Measurements from ENCODE around the gene EXOSC2. TPM values are rescaled to one million over a fixed set of nuclear protein-coding genes. Genes with fewer than 3 reads are reported as not detected.
A peak's percentile ranks its signal among the peaks of the same experiment; 100 is the strongest.

EXOSC2 gene
- total RNA-seq, 2 donors from 2014 or later, result 43.7 to 55.0 TPM

- H3K27me3 Mint-ChIP-seq (ENCODE audit: low read depth), result no peaks in the 10 kb centered on the region
- H3K4me3 Mint-ChIP-seq, result peak overlapping the region; percentile 96 to 99
- peaks cover 49% of the 10 kb centered on the region for H3K4me1 Mint-ChIP-seq (ENCODE audit: low read depth)
- DNase-seq, result peak; percentile 96 to 98
- peak overlapping the region; percentile 98 for H3K27ac Mint-ChIP-seq
- peak; percentile 97 for ATAC-seq (replicated peaks in 1 of 2)
- H3K36me3 Mint-ChIP-seq (ENCODE audit: insufficient read depth in 2 of 2), result peaks cover 0 to 2% of the 10 kb centered on the region in 2 donors
- no peaks in the 10 kb centered on the region for H3K9me3 Mint-ChIP-seq
Observed at GRCh38 chr9:130712564-130713285, 19.1 kb downstream of the EXOSC2 start.

- peak in 1 of 2 donors; percentile 9 for ATAC-seq (replicated peaks in 1 of 2)
- peaks cover 49% of the 10 kb centered on the region for H3K4me1 Mint-ChIP-seq (ENCODE audit: low read depth)
- peak overlapping the region; percentile 96 to 99 for H3K4me3 Mint-ChIP-seq
- H3K27me3 Mint-ChIP-seq (ENCODE audit: low read depth), result no peaks in the 10 kb centered on the region
- peaks cover 0 to 2% of the 10 kb centered on the region in 2 donors for H3K36me3 Mint-ChIP-seq (ENCODE audit: insufficient read depth in 2 of 2)
- H3K9me3 Mint-ChIP-seq, result no peaks in the 10 kb centered on the region
- DNase-seq, result peak in 1 of 2 donors; percentile 7
- H3K27ac Mint-ChIP-seq, result peak overlapping the region; percentile 97
Observed at GRCh38 chr9:130713286-130713960, 19.8 kb downstream of the EXOSC2 start.

GRCh38 chr9:130714586-130715110 lies 21.1 kb downstream of the EXOSC2 start:
- ATAC-seq (replicated peaks in 1 of 2), result no peak
- no peak overlapping the region for H3K27ac Mint-ChIP-seq

GRCh38 chr9:130715270-130715669 lies 21.7 kb downstream of the EXOSC2 start:
- no peak for DNase-seq
- no peak for ATAC-seq (replicated peaks in 1 of 2)
- H3K27ac Mint-ChIP-seq, result no peak overlapping the region
- peaks cover 53% of the 10 kb centered on the region for H3K4me1 Mint-ChIP-seq (ENCODE audit: low read depth)
- no peaks in the 10 kb centered on the region for H3K27me3 Mint-ChIP-seq (ENCODE audit: low read depth)
- H3K36me3 Mint-ChIP-seq (ENCODE audit: insufficient read depth in 2 of 2), result peaks cover 0 to 2% of the 10 kb centered on the region in 2 donors
- H3K4me3 Mint-ChIP-seq, result peak overlapping the region; percentile 96 to 99
- H3K9me3 Mint-ChIP-seq, result no peaks in the 10 kb centered on the region

More at GRCh38 chr9:130714586-130715110, 21.1 kb downstream of the EXOSC2 start:
- peaks cover 0 to 2% of the 10 kb centered on the region in 2 donors for H3K36me3 Mint-ChIP-seq (ENCODE audit: insufficient read depth in 2 of 2)
- H3K9me3 Mint-ChIP-seq, result no peaks in the 10 kb centered on the region
- peak overlapping the region; percentile 96 to 99 for H3K4me3 Mint-ChIP-seq
- H3K4me1 Mint-ChIP-seq (ENCODE audit: low read depth), result peaks cover 53% of the 10 kb centered on the region
- H3K27me3 Mint-ChIP-seq (ENCODE audit: low read depth), result no peaks in the 10 kb centered on the region
- DNase-seq, result no peak

- no peak for DNase-seq
- no peaks in the 10 kb centered on the region for H3K36me3 Mint-ChIP-seq (ENCODE audit: insufficient read depth in 2 of 2)
- H3K4me1 Mint-ChIP-seq (ENCODE audit: low read depth), result peaks cover 50% of the 10 kb centered on the region
- no peaks in the 10 kb centered on the region for H3K9me3 Mint-ChIP-seq
- no peak overlapping the region for H3K27ac Mint-ChIP-seq
- H3K4me3 Mint-ChIP-seq, result no peak overlapping the region
- no peaks in the 10 kb centered on the region for H3K27me3 Mint-ChIP-seq (ENCODE audit: low read depth)
- no peak for ATAC-seq (replicated peaks in 1 of 2)
Observed at GRCh38 chr9:130718562-130718961, 25.0 kb downstream of the EXOSC2 start.

GRCh38 chr9:130720762-130721161 lies 27.2 kb downstream of the EXOSC2 start:
- no peaks in the 10 kb centered on the region for H3K9me3 Mint-ChIP-seq
- no peak overlapping the region for H3K4me3 Mint-ChIP-seq
- no peaks in the 10 kb centered on the region for H3K27me3 Mint-ChIP-seq (ENCODE audit: low read depth)
- no peak for ATAC-seq (replicated peaks in 1 of 2)
- no peaks in the 10 kb centered on the region for H3K36me3 Mint-ChIP-seq (ENCODE audit: insufficient read depth in 2 of 2)
- H3K4me1 Mint-ChIP-seq (ENCODE audit: low read depth), result peaks cover 30% of the 10 kb centered on the region
- no peak for DNase-seq
- no peak overlapping the region for H3K27ac Mint-ChIP-seq

GRCh38 chr9:130728721-130729120 lies 35.1 kb downstream of the EXOSC2 start:
- peaks cover 34% of the 10 kb centered on the region for H3K4me1 Mint-ChIP-seq (ENCODE audit: low read depth)

GRCh38 chr9:130729145-130729544 lies 35.6 kb downstream of the EXOSC2 start:
- Mint-ChIP-seq H3K27ac (peak overlapping the region; percentile 1), H3K9me3 (no peaks in the 10 kb centered on the region), H3K36me3 (ENCODE audit: insufficient read depth in 2 of 2) (peaks cover 0 to 2% of the 10 kb centered on the region in 2 donors), H3K4me3 (no peak overlapping the region), H3K4me1 (ENCODE audit: low read depth) (peaks cover 34% of the 10 kb centered on the region), H3K27me3 (ENCODE audit: low read depth) (no peaks in the 10 kb centered on the region)
- DNase-seq, result no peak
- no peak for ATAC-seq (replicated peaks in 1 of 2)

More at GRCh38 chr9:130728721-130729120, 35.1 kb downstream of the EXOSC2 start:
- ATAC-seq (replicated peaks in 1 of 2), result no peak
- Mint-ChIP-seq H3K27me3 (ENCODE audit: low read depth) (no peaks in the 10 kb centered on the region), H3K4me3 (peak overlapping the region in 1 of 2 donors; percentile 20), H3K9me3 (no peaks in the 10 kb centered on the region), H3K27ac (peak overlapping the region; percentile 60), H3K36me3 (ENCODE audit: insufficient read depth in 2 of 2) (peaks cover 0 to 2% of the 10 kb centered on the region in 2 donors)
- no peak for DNase-seq

- DNase-seq, result no peak
- Mint-ChIP-seq H3K4me1 (ENCODE audit: low read depth) (peaks cover 30% of the 10 kb centered on the region), H3K27ac (peak overlapping the region; percentile 58), H3K4me3 (no peak overlapping the region), H3K27me3 (ENCODE audit: low read depth) (no peaks in the 10 kb centered on the region), H3K9me3 (no peaks in the 10 kb centered on the region), H3K36me3 (ENCODE audit: insufficient read depth in 2 of 2) (peaks cover 0 to 2% of the 10 kb centered on the region in 2 donors)
- no peak for ATAC-seq (replicated peaks in 1 of 2)
Observed at GRCh38 chr9:130731355-130731754, 37.8 kb downstream of the EXOSC2 start.

GRCh38 chr9:130732136-130732535 lies 38.6 kb downstream of the EXOSC2 start:
- H3K4me1 Mint-ChIP-seq (ENCODE audit: low read depth), result peaks cover 26% of the 10 kb centered on the region
- peaks cover 0 to 2% of the 10 kb centered on the region in 2 donors for H3K36me3 Mint-ChIP-seq (ENCODE audit: insufficient read depth in 2 of 2)
- DNase-seq (no peak), ATAC-seq (replicated peaks in 1 of 2) (no peak)
- H3K27me3 Mint-ChIP-seq (ENCODE audit: low read depth), result no peaks in the 10 kb centered on the region
- no peaks in the 10 kb centered on the region for H3K9me3 Mint-ChIP-seq
- H3K4me3 Mint-ChIP-seq, result no peak overlapping the region
- H3K27ac Mint-ChIP-seq, result no peak overlapping the region

GRCh38 chr9:130732793-130733221 lies 39.2 kb downstream of the EXOSC2 start:
- no peak overlapping the region for H3K4me3 Mint-ChIP-seq
- H3K36me3 Mint-ChIP-seq (ENCODE audit: insufficient read depth in 2 of 2), result peaks cover 0 to 2% of the 10 kb centered on the region in 2 donors
- H3K9me3 Mint-ChIP-seq, result no peaks in the 10 kb centered on the region
- no peak overlapping the region for H3K27ac Mint-ChIP-seq
- no peak for DNase-seq
- H3K4me1 Mint-ChIP-seq (ENCODE audit: low read depth), result peaks cover 26% of the 10 kb centered on the region
- no peaks in the 10 kb centered on the region for H3K27me3 Mint-ChIP-seq (ENCODE audit: low read depth)
- ATAC-seq (replicated peaks in 1 of 2), result no peak

- Mint-ChIP-seq H3K4me3 (no peak overlapping the region), H3K9me3 (no peaks in the 10 kb centered on the region), H3K27me3 (ENCODE audit: low read depth) (no peaks in the 10 kb centered on the region), H3K4me1 (ENCODE audit: low read depth) (peaks cover 8% of the 10 kb centered on the region), H3K36me3 (ENCODE audit: insufficient read depth in 2 of 2) (no peaks in the 10 kb centered on the region), H3K27ac (no peak overlapping the region)
- no peak for DNase-seq
- ATAC-seq (replicated peaks in 1 of 2), result no peak
Observed at GRCh38 chr9:130735566-130735965, 42.0 kb downstream of the EXOSC2 start.

GRCh38 chr9:130736834-130737233 lies 43.3 kb downstream of the EXOSC2 start:
- no peak for DNase-seq
- H3K4me1 Mint-ChIP-seq (ENCODE audit: low read depth), result no peaks in the 10 kb centered on the region
- H3K4me3 Mint-ChIP-seq, result no peak overlapping the region
- H3K9me3 Mint-ChIP-seq, result no peaks in the 10 kb centered on the region
- H3K36me3 Mint-ChIP-seq (ENCODE audit: insufficient read depth in 2 of 2), result no peaks in the 10 kb centered on the region
- H3K27me3 Mint-ChIP-seq (ENCODE audit: low read depth), result no peaks in the 10 kb centered on the region
- ATAC-seq (replicated peaks in 1 of 2), result no peak
- no peak overlapping the region for H3K27ac Mint-ChIP-seq

All from activated T-cell treated with anti-CD3 and anti-CD28 coated beads, Interleukin-2, amount 50 U/mL, for 72 hours (primary cell).